Activated CD4-positive, alpha-beta T cell treated with anti-CD3 and anti-CD28 coated beads, Interleukin-2, amount 50 U/mL, for 16 hours (primary cell): Measurements from ENCODE around the gene ARHGAP45.

ENCODE experiments used
- DNase-seq: peaks from one replicate; pipeline ENCODE4 v3.0.0-alpha.2; 2020

The ARHGAP45 gene

DNA sequence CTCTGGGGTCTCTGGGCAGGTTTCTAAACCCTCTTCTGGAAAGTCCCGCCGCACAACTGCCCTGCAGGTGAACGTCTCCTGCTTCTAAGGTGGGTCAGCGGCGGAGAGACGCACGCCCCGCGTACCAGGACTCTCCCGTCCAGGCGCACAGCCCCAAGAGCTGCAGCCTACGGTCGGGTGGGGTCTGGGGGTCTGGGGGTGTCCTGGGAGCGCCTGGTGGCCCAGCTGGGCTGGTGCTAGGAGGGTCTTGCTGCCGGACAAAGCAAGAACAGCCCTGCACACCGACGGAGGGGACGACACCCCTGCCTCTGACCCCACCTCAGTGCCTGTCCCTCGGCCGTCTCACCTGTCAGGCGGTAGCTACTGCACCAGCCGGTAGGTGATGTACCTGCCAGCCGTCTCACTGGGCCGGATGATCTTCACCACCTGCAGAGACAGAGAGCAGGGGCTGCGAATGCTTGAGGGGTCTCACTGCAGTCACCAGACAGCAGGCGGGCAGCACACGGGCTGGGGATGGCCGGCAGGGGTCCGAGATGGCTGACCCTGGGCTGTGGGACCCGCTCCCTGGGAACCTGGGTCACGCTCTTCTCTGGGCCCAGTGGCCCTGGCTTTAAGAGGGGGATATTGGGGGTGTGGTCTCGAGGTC lies 22.3 kb downstream of the ARHGAP45 start:
- DNase-seq = no peak

GRCh38 chr19:1089891-1090290 lies 22.9 kb downstream of the ARHGAP45 start:
- DNase-seq = no peak

GRCh38 chr19:1090731-1091543 lies 24.0 kb downstream of the ARHGAP45 start:
- no peak for DNase-seq

DNA sequence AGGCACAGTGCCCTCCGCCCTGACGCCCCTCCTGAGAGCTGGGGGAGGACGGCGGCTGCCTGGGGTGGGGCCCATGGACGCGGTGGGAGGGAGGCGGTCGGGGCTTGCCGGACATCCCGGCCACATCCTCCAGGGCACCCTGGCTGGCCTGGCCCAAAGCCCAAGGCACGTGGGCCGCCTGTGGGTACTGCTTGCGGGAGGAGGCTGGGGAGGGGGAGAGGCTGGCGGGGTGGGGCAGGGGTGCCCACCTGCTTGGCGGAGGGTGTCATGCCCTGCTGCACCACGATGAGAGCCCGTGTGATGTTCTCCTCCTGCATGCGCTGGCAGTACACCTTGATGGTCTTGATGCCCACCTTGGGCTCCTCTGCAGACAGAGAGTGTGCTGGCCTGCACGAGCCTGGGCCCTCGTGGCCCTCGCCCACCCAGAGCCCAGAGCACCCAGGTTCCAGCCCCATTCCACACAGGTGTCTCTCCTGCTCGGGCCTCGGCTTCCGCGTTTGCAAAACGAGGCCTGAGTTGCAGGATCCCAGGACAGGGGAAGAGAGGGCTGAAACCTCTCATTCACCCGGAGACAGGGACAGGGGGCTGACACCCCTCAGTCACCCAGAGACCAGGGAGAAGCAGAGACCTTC lies 24.7 kb downstream of the ARHGAP45 start:
- no peak for DNase-seq

- no peak for DNase-seq
Observed at GRCh38 chr19:1093330-1093729, 26.4 kb downstream of the ARHGAP45 start.

GRCh38 chr19:1093811-1094553 lies 27.0 kb downstream of the ARHGAP45 start:
- no peak for DNase-seq

DNA sequence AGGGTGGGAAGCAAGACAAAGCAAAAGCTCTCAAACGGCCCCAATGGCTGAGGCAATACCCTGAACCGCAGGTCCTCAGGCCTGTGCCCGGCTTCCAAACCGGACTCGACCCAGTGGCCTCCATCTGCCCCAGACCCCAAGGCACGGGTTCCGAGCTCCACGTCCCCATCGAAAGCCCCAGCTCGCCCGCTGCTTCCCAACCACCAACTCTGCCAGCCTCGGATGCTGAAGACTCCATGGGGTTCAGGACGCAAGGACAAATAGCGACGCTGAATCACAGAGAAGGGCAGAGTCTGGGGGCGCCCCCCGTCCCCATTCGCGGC lies 27.6 kb downstream of the ARHGAP45 start:
- no peak for DNase-seq

GRCh38 chr19:1094978-1095701 lies 28.2 kb downstream of the ARHGAP45 start, which contains the start of gene POLR2E:
Gene POLR2E, minus strand, starts transcription at chr19:1095375. Its CDS starts 60 bp downstream, at chr19:1095315.
- DNase-seq = peak; percentile 98

DNA sequence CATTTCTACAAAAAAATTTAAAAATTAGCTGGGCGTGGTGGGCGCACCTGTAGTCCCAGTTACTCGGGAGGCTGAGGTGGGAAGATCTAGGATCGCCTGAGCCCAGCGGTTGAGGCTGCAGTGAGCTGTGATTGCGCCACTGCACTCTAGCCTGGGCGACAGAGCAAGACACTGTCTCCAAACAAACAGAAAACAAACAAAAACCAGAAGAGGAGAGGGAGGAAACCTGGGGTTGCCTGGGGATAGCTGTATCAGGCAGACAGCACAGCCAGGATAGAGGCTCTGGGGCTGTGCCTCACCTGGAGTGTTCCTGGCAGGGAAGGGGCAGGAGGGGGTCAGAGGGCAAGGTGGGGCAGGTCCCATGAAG lies 30.8 kb downstream of the ARHGAP45 start:
- no peak for DNase-seq

DNA sequence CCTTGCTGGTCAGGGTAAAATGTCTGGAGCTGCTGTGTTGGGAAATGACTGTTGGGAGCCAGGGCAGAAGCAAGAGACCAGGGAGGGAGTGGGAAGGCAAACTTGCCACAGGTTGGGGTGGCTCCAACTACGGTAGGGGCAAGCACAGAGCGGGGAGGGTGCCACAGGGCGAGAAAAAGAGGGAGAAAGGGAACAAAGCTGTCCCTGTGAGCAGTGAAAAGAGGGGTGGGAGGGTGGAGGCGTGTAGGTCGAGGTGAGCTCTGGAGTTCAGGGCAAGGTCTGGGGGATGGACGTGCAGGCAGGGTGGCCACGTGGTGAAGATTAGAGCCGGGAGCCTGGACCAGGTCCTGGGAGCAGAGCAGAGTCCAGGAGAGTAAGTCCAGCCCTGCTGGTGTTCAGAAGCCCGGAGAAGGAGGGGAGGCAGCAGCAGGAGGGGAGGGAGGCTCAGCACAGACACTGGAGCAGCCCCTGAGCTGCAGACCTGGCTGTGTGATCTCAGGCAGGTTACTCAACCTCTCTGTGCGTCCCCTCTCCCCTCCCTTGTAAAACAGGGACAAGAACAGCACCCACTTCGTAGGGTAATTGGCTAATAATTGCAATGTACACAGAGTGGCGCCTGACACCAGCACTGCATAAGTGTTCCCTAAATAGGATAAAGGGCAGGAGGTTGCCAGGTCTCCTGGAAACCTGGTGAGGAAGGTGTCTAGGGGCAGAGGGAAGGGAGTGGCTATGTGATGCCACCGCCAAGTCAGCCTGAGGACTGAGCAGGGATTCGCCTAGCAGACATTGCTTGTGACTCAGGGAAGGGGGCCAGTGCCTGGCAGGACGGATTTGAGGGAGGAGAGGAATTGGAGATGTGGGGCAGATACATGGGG lies 31.4 kb downstream of the ARHGAP45 start:
- DNase-seq = no peak

DNA sequence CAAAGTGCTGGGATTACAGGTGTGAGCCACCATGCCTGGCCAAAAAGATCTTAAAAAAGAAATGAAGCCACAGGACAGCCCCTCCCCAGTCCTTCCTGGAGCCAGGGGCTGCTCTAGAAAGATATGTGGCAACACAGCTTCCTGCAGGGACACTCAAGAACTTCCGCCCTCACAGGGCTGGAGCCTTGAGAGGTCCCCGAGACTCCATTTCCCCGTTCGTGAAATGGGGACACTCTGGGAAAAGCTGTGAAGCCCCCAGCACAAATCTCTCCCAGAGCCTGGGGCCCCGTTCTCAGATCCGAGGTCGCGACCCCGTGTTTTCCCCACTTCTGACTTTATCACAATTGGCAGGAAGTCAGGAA lies 34.4 kb downstream of the ARHGAP45 start:
- no peak for DNase-seq

- DNase-seq = peak; percentile 88
Observed at GRCh38 chr19:1102407-1103131, 35.6 kb downstream of the ARHGAP45 start.

DNA sequence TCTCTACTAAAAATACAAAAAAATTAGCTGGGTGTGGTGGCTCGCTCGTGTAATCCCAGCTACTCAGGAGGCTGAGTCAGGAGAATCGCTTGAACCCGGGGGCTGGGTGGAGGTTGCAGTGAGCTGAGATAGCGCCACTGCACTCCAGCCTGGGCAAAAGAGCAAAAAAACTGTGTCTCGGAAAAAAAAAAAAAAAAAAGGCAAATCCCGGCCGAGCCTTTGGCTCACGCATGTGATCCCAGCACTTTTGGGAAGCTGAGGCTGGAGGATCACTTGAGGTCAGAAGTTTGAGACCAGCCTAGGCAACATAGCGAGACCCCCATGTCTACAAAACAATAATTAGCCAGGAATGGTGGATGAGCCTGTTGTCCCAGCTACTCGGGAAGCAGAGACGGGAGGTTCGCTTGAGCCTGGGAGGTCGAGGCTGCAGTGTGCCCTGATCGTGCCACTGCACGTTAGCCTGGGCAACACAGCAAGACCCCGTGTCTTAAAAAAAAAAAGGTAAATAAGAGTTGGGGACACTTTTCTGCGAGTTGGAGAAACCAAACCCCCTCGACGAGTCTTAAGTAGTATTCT lies 36.3 kb downstream of the ARHGAP45 start:
- DNase-seq = no peak

DNA sequence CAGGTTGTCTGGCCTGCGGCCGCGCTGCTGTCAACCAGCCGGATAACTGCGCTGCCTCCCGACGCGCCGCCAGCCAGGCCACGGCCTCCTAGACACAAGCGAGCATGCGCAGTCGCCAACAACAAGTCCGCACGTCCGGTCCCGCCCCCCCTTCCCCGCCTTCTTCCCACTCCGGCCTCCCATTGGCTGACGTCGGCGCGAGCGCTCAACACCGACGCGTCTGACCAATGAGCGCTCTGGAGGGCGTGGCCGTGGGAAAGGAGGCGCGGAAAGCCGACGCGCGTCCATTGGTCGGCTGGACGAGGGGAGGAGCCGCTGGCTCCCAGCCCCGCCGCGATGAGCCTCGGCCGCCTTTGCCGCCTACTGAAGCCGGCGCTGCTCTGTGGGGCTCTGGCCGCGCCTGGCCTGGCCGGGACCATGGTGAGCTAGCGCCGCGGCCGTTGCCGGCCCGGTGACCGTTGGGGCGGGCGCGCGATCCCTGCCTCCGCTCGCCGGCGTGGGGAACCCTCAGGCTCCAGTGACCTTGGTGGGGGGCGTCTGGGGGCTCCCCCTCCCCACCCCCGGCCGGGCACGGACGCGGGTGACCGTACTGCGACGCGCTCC lies 36.8 kb downstream of the ARHGAP45 start, which contains the start of gene GPX4:
GPX4 (plus strand) TSS at position 287 of the 603 bp plus-strand sequence; CDS start at position 337, 50 bp downstream.
- DNase-seq = peak; percentile 99

GRCh38 chr19:1104311-1105007 lies 37.5 kb downstream of the ARHGAP45 start:
- peak; percentile 63 for DNase-seq

- no peak for DNase-seq
Observed at GRCh38 chr19:1105008-1105872, 38.3 kb downstream of the ARHGAP45 start.

DNA sequence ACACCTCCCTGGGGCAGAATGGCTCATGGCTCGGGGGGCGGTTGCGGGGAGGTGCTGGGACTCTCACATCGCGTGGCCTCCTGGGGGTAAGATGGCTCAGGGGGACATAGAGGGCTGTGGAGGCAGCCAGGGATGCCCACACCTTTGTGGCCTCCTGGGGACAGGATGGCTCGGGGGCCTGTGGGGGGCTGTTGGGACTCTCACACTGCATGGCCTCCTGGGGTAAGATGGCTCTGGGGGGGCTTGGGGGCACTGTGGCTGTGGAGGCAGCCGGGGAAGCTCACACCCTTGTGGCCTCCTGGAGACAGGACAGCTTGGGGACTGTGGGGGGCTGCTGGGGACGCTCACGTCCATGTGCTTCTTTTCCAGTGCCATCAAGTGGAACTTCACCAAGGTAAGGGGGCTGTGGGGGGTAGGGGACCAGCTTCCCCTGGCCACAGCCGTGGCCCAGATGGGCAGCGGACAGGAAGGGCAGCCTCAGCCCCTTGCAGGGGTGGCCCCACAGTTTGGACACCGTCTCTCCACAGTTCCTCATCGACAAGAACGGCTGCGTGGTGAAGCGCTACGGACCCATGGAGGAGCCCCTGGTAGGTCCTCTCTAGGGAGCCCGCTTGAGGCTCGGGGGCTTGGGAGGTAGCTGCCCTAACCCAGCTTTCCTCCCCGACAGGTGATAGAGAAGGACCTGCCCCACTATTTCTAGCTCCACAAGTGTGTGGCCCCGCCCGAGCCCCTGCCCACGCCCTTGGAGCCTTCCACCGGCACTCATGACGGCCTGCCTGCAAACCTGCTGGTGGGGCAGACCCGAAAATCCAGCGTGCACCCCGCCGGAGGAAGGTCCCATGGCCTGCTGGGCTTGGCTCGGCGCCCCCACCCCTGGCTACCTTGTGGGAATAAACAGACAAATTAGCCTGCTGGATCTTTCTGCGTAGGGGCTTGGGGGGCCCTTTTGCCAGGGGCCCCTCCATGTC lies 39.2 kb downstream of the ARHGAP45 start:
- no peak for DNase-seq
